Gastrocnemius medialis (tissue), 4 donors: ENCODE data around the gene DMRT3. TPM values are rescaled to one million over a fixed set of nuclear protein-coding genes. Genes with fewer than 3 reads are reported as not detected.

Experiments used
- ATAC-seq, 2 donors: fragments of 150-250 bp; one replicate each; pipeline ENCODE4 v1.9.1; 2016
- DNase-seq, 2 donors: peaks; one replicate each; pipeline ENCODE4 v3.0.0-alpha.2; 2019
- H3K27ac ChIP-seq, 4 donors: fragments of 200-600 bp; sonication (generic); 1 replicate in 1 of 4; 2 replicates in 3 of 4; pipeline ENCODE4 v1.5.1; 2016 to 2018; ENCODE audit warnings: mild to moderate bottlenecking in 2 of 4, moderate library complexity in 1 of 4
- H3K27me3 ChIP-seq, 3 donors: fragments of 200-600 bp; sonication (generic) in 2 of 3; 1 replicate in 1 of 3; 2 replicates in 2 of 3; pipeline versions ENCODE4 v1.5.1 to v1.6.0; 2016 to 2019; ENCODE audit warnings: mild to moderate bottlenecking in 1 of 3, moderate library complexity in 1 of 3
- H3K36me3 ChIP-seq, 2 donors: fragments of 200-600 bp; sonication (generic) in 1 of 2; one replicate each; pipeline ENCODE4 v1.5.1; 2017 to 2018
- H3K4me1 ChIP-seq, 2 donors: fragments of 200-600 bp; sonication (generic) in 1 of 2; one replicate each; pipeline ENCODE4 v1.5.1; 2016 to 2017; ENCODE audit warnings: mild to moderate bottlenecking in 2 of 2
- H3K4me3 ChIP-seq, 4 donors: fragments of 200-600 bp; sonication (generic) in 3 of 4; 1 replicate in 1 of 4; 2 replicates in 3 of 4; pipeline ENCODE4 v1.5.1; 2016 to 2019; ENCODE audit warnings: mild to moderate bottlenecking in 2 of 4
- H3K9me3 ChIP-seq, 3 donors: fragments of 200-600 bp; sonication (generic) in 2 of 3; 1 replicate in 1 of 3; 2 replicates in 2 of 3; pipeline ENCODE4 v1.5.1; 2016 to 2019
- CTCF ChIP-seq, 5 experiments: fragments of 450-650 bp in 3 of 5; fragments of 200-600 bp in 2 of 5; sonication (generic) in 2 of 5; IDR thresholded peaks in 4 of 5; conservative IDR thresholded peaks in 1 of 5; 1 replicate in 4 of 5; 2 replicates in 1 of 5; pipeline ENCODE4 v1.5.1; 2016 to 2019; ENCODE audit warnings: antibody characterized with exemption in 5 of 5, mild to moderate bottlenecking in 3 of 5, moderate library complexity in 3 of 5
- POLR2A ChIP-seq, 2 donors: fragments of 450-650 bp; IDR thresholded peaks; one replicate each; pipeline ENCODE4 v1.6.1; 2017; ENCODE audit warnings: antibody characterized with exemption in 2 of 2, mild to moderate bottlenecking in 2 of 2, moderate library complexity in 2 of 2
- in situ Hi-C, 4 donors: fragments of 200-750 bp; cut with MboI; loops; one replicate each; pipeline versions ENCODE4 v1.15.0 to v1.8.0; 2017; ENCODE audit warnings: low sequenced_read_pairs in 4 of 4
- intact Hi-C: fragments of 100-400 bp; cut with DNase I; formaldehyde crosslinking; loops from one replicate; pipeline ENCODE4 v1.15.1; 2023; ENCODE audit warnings: low total_unique reads
- total RNA-seq, 4 donors: library from RNA; depleted of rRNA; stranded (reverse); fragments of >200 nt; gene quantifications; one replicate each; pipeline versions ENCODE4 v1.1.0 to v1.2.3, GENCODE V29; 2016

DMRT3 gene
- total RNA-seq, 4 donors from 2014 or later = 0.24 to 0.36 (median 0.31) TPM

GRCh38 chr9:933356-933755 is 43.1 kb upstream of the DMRT3 start:
- no peak for ATAC-seq
- peaks cover 0 to 15% (median 5%) of the 10 kb centered on the region in 3 donors for H3K27me3 ChIP-seq

DNA sequence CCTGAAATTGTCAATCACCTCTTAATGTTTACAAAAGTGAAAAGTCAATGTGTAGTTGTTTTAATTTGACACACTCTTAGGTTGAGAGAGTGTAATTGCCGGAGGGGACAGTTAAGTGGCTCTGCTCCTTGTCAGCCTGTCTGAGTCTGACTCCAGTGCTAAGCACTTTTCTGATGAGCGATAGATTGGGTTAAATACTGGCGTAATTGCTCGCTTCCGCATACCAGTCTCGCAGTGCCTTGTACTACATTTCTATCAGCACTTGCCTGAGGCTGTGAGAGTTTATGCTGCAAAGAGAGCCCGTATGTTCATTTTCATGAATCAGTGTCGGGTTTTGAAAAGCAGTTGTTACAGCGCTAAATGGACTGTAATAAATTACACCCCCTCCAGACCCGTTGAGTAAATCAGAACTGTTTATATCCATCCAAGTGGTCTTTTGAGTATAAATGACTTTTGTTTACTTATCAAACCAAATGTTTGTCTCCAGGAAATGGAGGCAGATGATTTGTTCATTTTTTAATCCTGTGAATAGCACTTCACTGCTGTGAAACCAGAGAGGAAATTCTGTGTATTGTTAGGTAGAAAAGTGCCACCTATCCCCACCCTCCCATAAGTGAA is 41.0 kb upstream of the DMRT3 start:
- no peak for DNase-seq
- H3K27ac ChIP-seq = no peak overlapping the region
- intact Hi-C loops (no loop called here), in situ Hi-C loops (no loop called here)
- peaks cover 0 to 17% (median 9%) of the 10 kb centered on the region in 3 donors for H3K27me3 ChIP-seq
- no peaks in the 10 kb centered on the region for H3K9me3 ChIP-seq
- TF ChIP-seq POLR2A (IDR thresholded peaks at IDR 0.05) (no peak), CTCF (IDR thresholded peaks at IDR 0.05 in 4 of 5, conservative IDR thresholded peaks at IDR 0.05 in 1 of 5) (no peak)
- no peaks in the 10 kb centered on the region for H3K36me3 ChIP-seq
- H3K4me1 ChIP-seq = no peaks in the 10 kb centered on the region
- no peak for ATAC-seq
- H3K4me3 ChIP-seq = no peak overlapping the region

More at GRCh38 chr9:933356-933755, 43.1 kb upstream of the DMRT3 start:
- H3K9me3 ChIP-seq = no peaks in the 10 kb centered on the region
- H3K36me3 ChIP-seq = no peaks in the 10 kb centered on the region
- no peak overlapping the region for H3K4me3 ChIP-seq
- DNase-seq = no peak
- TF ChIP-seq POLR2A (IDR thresholded peaks at IDR 0.05) (no peak), CTCF (IDR thresholded peaks at IDR 0.05 in 4 of 5, conservative IDR thresholded peaks at IDR 0.05 in 1 of 5) (no peak)
- in situ Hi-C loops (no loop called here), intact Hi-C loops (no loop called here)
- H3K4me1 ChIP-seq = no peaks in the 10 kb centered on the region
- no peak overlapping the region for H3K27ac ChIP-seq

- TF ChIP-seq CTCF (IDR thresholded peaks at IDR 0.05 in 4 of 5, conservative IDR thresholded peaks at IDR 0.05 in 1 of 5) (no peak), POLR2A (IDR thresholded peaks at IDR 0.05) (no peak)
- Histone ChIP-seq H3K4me1 (no peaks in the 10 kb centered on the region), H3K27ac (no peak overlapping the region), H3K27me3 (peaks cover 0 to 6% (median 4%) of the 10 kb centered on the region in 3 donors), H3K36me3 (no peaks in the 10 kb centered on the region), H3K9me3 (no peaks in the 10 kb centered on the region), H3K4me3 (no peak overlapping the region)
- ATAC-seq = no peak
- no peak for DNase-seq
- intact Hi-C loops = no loop called here
- in situ Hi-C loops = no loop called here
Observed at GRCh38 chr9:942805-943580, 33.5 kb upstream of the DMRT3 start.

- Histone ChIP-seq H3K4me3 (no peak overlapping the region), H3K27me3 (peaks cover 0 to 3% (median 2%) of the 10 kb centered on the region in 3 donors), H3K27ac (no peak overlapping the region), H3K36me3 (no peaks in the 10 kb centered on the region), H3K9me3 (no peaks in the 10 kb centered on the region), H3K4me1 (no peaks in the 10 kb centered on the region)
- no peak for DNase-seq
- no peak for ATAC-seq
- TF ChIP-seq CTCF (IDR thresholded peaks at IDR 0.05 in 4 of 5, conservative IDR thresholded peaks at IDR 0.05 in 1 of 5) (no peak), POLR2A (IDR thresholded peaks at IDR 0.05) (no peak)
- in situ Hi-C loops (no loop called here), intact Hi-C loops (no loop called here)
Observed at GRCh38 chr9:947985-948384, 28.5 kb upstream of the DMRT3 start.
